ENCODE data around the gene CLEC20A. TPM values are rescaled to one million over a fixed set of nuclear protein-coding genes. Genes with fewer than 3 reads are reported as not detected.

Gene CLEC20A
- total RNA-seq, 1 donor, result not detected

GRCh38 chr1:178467837-178468236, 28.9 kb downstream of the CLEC20A start:
- no peak for TF ChIP-seq CTCF (IDR thresholded peaks at IDR 0.05; ENCODE audit: insufficient read depth, low read depth, low read length)
- H3K4me3 ChIP-seq (ENCODE audit: low read depth, low read length), result no peak overlapping the region
- no peak for DNase-seq (ENCODE audit: low read depth)

- H3K4me3 ChIP-seq (ENCODE audit: low read depth, low read length), result no peak overlapping the region
- no peak for TF ChIP-seq CTCF (IDR thresholded peaks at IDR 0.05; ENCODE audit: insufficient read depth, low read depth, low read length)
- DNase-seq (ENCODE audit: low read depth), result peak; percentile 45
Observed at GRCh38 chr1:178465011-178465410, 31.8 kb downstream of the CLEC20A start.

GRCh38 chr1:178464566-178464965, 32.2 kb downstream of the CLEC20A start:
- no peak overlapping the region for H3K4me3 ChIP-seq (ENCODE audit: low read depth, low read length)
- DNase-seq (ENCODE audit: low read depth), result no peak
- TF ChIP-seq CTCF (IDR thresholded peaks at IDR 0.05; ENCODE audit: insufficient read depth, low read depth, low read length), result no peak

GRCh38 chr1:178464141-178464540, 32.6 kb downstream of the CLEC20A start:
- DNase-seq (ENCODE audit: low read depth), result no peak
- no peak for TF ChIP-seq CTCF (IDR thresholded peaks at IDR 0.05; ENCODE audit: insufficient read depth, low read depth, low read length)
- no peak overlapping the region for H3K4me3 ChIP-seq (ENCODE audit: low read depth, low read length)

GRCh38 chr1:178461701-178462100, 35.1 kb downstream of the CLEC20A start:
- peak; percentile 33 for DNase-seq (ENCODE audit: low read depth)
- H3K4me3 ChIP-seq (ENCODE audit: low read depth, low read length), result no peak overlapping the region
- TF ChIP-seq CTCF (IDR thresholded peaks at IDR 0.05; ENCODE audit: insufficient read depth, low read depth, low read length), result no peak

GRCh38 chr1:178461104-178461503, 35.7 kb downstream of the CLEC20A start:
- DNase-seq (ENCODE audit: low read depth), result no peak
- no peak for TF ChIP-seq CTCF (IDR thresholded peaks at IDR 0.05; ENCODE audit: insufficient read depth, low read depth, low read length)
- no peak overlapping the region for H3K4me3 ChIP-seq (ENCODE audit: low read depth, low read length)

- TF ChIP-seq CTCF (IDR thresholded peaks at IDR 0.05; ENCODE audit: insufficient read depth, low read depth, low read length), result no peak
- H3K4me3 ChIP-seq (ENCODE audit: low read depth, low read length), result no peak overlapping the region
- DNase-seq (ENCODE audit: low read depth), result no peak
Observed at GRCh38 chr1:178458203-178458602, 38.6 kb downstream of the CLEC20A start.

All from fibroblast of villous mesenchyme (primary cell).